ENCODE results near the gene KCNE5.
"Not testable (repeated sequence)": the region's sequence is repeated elsewhere in the genome, so short reads cannot be mapped to it uniquely, and the experiment has no call there.

Gene KCNE5, protein sequence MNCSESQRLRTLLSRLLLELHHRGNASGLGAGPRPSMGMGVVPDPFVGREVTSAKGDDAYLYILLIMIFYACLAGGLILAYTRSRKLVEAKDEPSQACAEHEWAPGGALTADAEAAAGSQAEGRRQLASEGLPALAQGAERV

DNA sequence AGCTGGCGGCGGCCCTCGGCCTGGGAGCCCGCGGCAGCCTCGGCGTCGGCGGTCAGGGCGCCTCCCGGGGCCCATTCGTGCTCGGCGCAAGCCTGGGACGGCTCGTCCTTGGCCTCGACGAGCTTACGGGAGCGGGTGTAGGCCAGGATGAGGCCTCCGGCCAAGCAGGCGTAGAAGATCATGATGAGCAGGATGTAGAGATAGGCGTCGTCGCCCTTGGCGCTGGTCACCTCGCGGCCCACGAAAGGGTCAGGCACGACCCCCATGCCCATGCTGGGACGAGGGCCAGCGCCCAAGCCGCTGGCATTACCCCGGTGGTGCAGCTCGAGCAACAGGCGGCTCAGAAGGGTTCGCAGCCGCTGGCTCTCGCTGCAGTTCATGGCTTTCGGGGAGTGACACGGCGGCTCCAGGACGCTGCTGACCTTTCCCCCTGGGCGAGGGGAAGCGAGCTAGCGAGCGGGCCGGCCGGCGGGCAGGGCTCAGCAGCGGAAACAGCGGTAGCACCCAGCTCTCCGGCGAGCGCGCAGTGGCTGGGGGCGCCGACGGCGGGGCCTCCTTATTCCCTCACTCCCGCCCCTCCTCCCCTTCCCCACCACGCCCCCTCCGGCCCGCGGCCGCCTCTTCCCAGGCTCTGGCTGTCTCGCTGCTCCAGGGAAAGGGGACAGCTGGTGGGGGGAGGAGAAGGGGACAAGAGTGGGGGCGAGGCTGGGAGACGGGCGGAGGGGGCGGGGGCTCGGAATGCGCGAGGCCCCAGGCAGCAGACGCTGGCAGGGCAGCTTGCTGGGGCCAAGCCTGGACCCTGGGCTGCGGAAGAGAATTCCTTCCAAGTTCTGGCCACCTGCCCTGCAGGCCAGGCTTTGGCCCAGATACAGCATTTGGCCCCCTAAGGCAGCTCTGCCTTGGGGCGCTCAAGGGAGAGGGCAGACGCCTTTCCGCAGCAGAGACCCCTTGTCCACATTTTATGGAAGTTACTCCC is at the start of gene KCNE5:
KCNE5 (minus strand) TSS at position 532 of the 976 bp plus-strand sequence; CDS start at position 380, 152 bp downstream.
- DNase-seq, result no peak
- H3K4me3 Mint-ChIP-seq, result no peak within 1 kb of the TSS
- no peak within 1 kb of the TSS for H3K27ac Mint-ChIP-seq
- ATAC-seq, result no peak
- no peaks in the 10 kb centered on the region for H3K36me3 Mint-ChIP-seq (ENCODE audit: low read depth)
- H3K27me3 Mint-ChIP-seq, result no peaks in the 10 kb centered on the region
- H3K4me1 Mint-ChIP-seq, result peaks cover 6% of the 10 kb centered on the region
- no peaks in the 10 kb centered on the region for H3K9me3 Mint-ChIP-seq

DNA sequence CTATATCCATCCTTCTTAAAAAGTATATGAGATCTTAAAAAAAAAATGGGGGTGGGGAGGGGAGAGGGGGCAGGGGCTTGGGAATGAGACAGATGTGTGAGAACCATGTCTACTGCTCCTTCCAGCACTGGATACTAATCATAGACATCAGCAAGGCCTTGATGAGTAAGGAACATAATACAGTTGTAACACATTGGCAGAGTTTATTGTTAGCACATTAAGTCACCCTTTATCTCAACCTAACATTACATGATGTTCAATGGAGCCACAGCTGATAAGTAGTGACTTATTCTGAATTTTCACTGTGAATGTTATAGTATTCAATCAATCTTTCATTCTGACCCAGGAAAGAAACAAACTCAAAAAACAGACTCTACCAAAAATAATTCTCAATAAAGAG is 47.3 kb upstream of the KCNE5 start:
- no peak for ATAC-seq
- H3K27me3 Mint-ChIP-seq, result no peaks in the 10 kb centered on the region
- no peaks in the 10 kb centered on the region for H3K4me1 Mint-ChIP-seq
- DNase-seq, result no peak
- H3K36me3 Mint-ChIP-seq (ENCODE audit: low read depth), result peaks cover 32% of the 10 kb centered on the region
- no peaks in the 10 kb centered on the region for H3K9me3 Mint-ChIP-seq
- no peak overlapping the region for H3K27ac Mint-ChIP-seq
- no peak overlapping the region for H3K4me3 Mint-ChIP-seq

- not testable (repeated sequence) for H3K4me1 Mint-ChIP-seq, H3K27ac Mint-ChIP-seq, H3K9me3 Mint-ChIP-seq, H3K4me3 Mint-ChIP-seq, H3K27me3 Mint-ChIP-seq, DNase-seq, ATAC-seq
- H3K36me3 Mint-ChIP-seq (ENCODE audit: low read depth), result peaks cover 30% of the 10 kb centered on the region
Measured at GRCh38 chrX:109671170-109671569, 46.2 kb upstream of the KCNE5 start.

DNA sequence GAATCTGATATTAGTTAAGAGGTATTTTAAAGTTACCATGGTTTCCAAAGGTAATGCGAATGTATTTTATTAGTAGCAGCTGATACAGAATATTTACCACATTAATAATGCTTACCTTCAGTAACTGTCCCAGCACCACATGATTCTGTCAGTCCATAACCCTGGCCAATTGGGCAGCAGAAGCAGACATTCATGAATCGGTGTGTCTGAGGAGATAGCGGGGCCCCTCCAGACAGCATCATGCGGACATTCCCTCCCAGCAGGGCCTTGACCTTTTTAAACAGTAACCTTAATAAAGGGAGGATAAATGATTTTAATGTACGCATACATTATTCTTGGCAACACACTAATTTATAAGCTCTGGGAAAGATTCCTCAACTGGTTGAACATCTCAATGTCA is 43.0 kb upstream of the KCNE5 start:
- Mint-ChIP-seq H3K4me1 (no peaks in the 10 kb centered on the region), H3K27ac (no peak overlapping the region), H3K4me3 (no peak overlapping the region), H3K9me3 (no peaks in the 10 kb centered on the region), H3K36me3 (ENCODE audit: low read depth) (peaks cover 39% of the 10 kb centered on the region), H3K27me3 (no peaks in the 10 kb centered on the region)
- DNase-seq (no peak), ATAC-seq (no peak)

DNA sequence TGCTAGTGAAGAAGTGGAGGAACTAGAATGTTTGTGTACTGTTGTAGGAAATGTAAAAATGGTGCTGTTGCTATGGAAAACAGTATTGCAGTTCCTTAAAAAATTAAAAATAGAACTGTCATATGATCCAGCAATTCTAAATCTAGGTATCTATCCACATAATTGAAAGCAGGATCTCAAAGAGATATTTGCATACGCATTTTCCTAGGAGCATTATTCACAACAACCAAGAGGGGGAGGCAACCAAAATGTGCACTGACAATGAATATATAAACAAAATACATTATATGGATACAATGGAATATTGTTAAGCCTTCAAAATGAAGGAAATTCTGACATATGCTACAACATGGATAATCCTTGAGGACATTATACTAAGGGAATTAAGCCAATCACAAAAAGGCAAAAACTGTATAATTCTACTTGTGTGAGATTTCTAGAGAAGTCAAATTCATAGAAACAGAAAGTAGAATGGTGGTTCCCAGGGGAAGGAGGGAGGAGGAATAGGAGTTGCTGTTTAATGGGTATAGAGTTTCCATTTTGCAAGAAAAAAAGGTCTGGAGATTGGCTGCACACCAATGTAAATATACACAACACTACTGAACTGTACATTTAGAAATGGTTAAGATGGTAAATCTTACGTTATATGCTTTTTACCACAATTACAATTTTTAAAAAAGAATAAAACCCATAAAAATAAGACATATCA is 35.6 kb upstream of the KCNE5 start:
- H3K36me3 Mint-ChIP-seq (ENCODE audit: low read depth), result peaks cover 70% of the 10 kb centered on the region
- no peaks in the 10 kb centered on the region for H3K4me1 Mint-ChIP-seq
- H3K9me3 Mint-ChIP-seq, result peaks cover 6% of the 10 kb centered on the region
- no peak overlapping the region for H3K27ac Mint-ChIP-seq
- no peak overlapping the region for H3K4me3 Mint-ChIP-seq
- H3K27me3 Mint-ChIP-seq, result no peaks in the 10 kb centered on the region
- DNase-seq, result no peak
- no peak for ATAC-seq

DNA sequence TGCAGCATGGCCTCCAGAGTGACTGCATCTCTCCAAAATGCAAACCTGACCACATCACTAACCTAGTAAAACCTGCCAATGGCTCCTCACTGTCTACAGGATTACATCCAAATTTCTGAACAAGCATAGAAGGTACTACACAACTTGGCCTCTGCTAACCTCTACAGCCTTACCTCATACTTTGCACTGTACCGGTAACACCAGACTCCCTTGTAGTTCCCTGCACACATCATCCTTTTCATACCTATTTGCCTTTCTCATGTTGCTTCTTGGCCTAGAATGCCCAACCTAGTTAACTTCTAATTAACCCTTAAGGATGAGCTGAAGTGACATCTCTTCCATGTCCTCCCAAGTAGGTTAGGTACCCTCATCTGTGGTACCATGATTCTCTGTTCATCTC is 33.4 kb upstream of the KCNE5 start:
- DNase-seq, result no peak
- Mint-ChIP-seq H3K27me3 (no peaks in the 10 kb centered on the region), H3K4me3 (no peak overlapping the region), H3K27ac (peak overlapping the region; percentile 24), H3K9me3 (peaks cover 6% of the 10 kb centered on the region), H3K36me3 (ENCODE audit: low read depth) (peaks cover 70% of the 10 kb centered on the region), H3K4me1 (no peaks in the 10 kb centered on the region)
- ATAC-seq, result no peak

DNA sequence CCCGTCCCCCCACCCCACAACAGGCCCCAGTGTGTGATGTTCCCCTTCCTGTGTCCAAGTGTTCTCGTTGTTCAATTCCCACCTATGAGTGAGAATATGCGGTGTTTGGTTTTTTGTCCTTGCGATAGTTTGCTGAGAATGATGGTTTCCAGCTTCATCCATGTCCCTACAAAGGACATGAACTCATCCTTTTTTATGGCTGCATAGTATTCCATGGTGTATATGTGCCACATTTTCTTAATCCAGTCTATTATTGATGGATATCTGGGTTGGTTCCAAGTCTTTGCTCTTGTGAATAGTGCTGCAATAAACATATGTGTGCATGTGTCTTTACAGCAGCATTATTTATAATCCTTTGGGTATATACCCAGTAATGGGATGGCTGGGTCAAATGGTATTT is 32.4 kb upstream of the KCNE5 start:
- not testable (repeated sequence) for H3K4me1 Mint-ChIP-seq

DNA sequence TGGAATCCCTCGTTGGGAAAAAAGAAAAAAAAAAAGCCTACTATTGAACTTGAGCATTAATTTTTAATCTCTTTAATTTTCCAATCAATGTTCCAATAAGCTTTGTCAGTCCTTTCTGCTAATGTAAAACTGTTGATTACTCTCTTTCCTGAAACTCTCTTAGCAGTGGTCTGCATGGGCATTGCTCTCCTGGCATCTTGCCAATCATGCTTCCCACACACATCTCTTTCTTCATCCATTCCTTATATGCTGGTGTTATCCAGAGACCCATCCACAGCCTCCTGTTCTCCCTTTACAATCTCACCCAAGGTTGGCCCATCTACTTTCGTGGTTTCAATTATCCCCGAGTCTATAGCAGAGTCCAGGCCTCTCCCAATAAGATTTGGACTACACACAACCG is 31.8 kb upstream of the KCNE5 start:
- H3K36me3 Mint-ChIP-seq (ENCODE audit: low read depth), result peaks cover 58% of the 10 kb centered on the region
- H3K4me1 Mint-ChIP-seq, result no peaks in the 10 kb centered on the region
- no peaks in the 10 kb centered on the region for H3K27me3 Mint-ChIP-seq
- DNase-seq (no peak), ATAC-seq (no peak)
- H3K9me3 Mint-ChIP-seq, result peaks cover 6% of the 10 kb centered on the region
- H3K27ac Mint-ChIP-seq, result no peak overlapping the region
- no peak overlapping the region for H3K4me3 Mint-ChIP-seq

More for the DNA sequence above, 32.4 kb upstream of the KCNE5 start:
- H3K27me3 Mint-ChIP-seq, H3K27ac Mint-ChIP-seq, H3K9me3 Mint-ChIP-seq, H3K4me3 Mint-ChIP-seq, DNase-seq, ATAC-seq: not testable (repeated sequence)
- H3K36me3 Mint-ChIP-seq (ENCODE audit: low read depth), result peaks cover 61% of the 10 kb centered on the region

- Mint-ChIP-seq H3K36me3 (ENCODE audit: low read depth) (peaks cover 55% of the 10 kb centered on the region), H3K9me3 (peaks cover 6% of the 10 kb centered on the region), H3K27me3 (no peaks in the 10 kb centered on the region), H3K4me3 (no peak overlapping the region), H3K27ac (no peak overlapping the region), H3K4me1 (no peaks in the 10 kb centered on the region)
- no peak for DNase-seq
- no peak for ATAC-seq
Measured at GRCh38 chrX:109655502-109656201, 30.7 kb upstream of the KCNE5 start.

DNA sequence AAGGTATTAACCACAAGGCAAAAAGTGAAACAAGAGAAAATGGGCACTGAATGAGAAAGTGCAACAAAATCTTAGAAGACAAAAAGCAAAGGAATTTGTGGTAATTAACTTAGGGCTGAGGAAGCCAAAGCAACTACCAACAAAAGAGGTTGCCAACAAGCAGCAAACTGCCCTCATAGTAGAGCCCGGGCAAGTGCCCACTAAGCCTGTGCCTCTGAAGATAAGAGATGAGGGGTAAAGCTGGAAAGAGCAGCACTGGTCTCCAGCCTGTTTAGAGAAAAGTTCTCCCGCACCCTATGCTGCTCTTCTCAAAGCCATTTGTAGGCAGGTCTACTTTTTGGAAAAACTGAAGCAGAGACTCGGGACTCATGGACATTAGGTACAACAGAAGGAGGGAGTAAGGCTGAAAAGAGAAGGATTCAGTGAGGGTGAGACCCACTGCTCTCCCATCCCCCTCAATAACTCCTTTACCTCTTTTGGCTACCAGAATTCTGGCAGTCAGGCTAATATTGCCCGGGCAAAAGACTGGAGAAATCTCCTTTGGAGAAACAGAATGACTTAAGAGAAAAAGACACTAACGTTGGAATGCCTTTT is 29.6 kb upstream of the KCNE5 start:
- H3K9me3 Mint-ChIP-seq, result peaks cover 6% of the 10 kb centered on the region
- DNase-seq, result no peak
- H3K27me3 Mint-ChIP-seq, result no peaks in the 10 kb centered on the region
- H3K27ac Mint-ChIP-seq, result no peak overlapping the region
- no peak for ATAC-seq
- H3K4me1 Mint-ChIP-seq, result no peaks in the 10 kb centered on the region
- no peak overlapping the region for H3K4me3 Mint-ChIP-seq
- H3K36me3 Mint-ChIP-seq (ENCODE audit: low read depth), result peaks cover 44% of the 10 kb centered on the region

DNA sequence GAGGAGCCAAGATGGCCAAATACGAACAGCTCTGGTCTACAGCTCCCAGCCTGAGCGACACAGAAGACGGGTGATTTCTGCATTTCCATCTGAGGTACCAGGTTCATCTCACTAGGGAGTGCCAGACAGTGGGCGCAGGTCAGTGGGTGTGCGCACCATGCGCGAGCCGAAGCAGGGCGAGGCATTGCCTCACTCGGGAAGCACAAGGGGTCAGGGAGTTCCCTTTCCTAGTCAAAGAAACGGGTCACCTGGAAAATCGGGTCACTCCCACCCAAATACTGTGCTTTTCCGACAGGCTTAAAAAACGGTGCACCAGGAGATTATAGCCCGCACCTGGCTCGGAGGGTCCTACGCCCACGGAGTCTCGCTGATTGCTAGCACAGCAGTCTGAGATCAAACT is 19.7 kb upstream of the KCNE5 start:
- peaks cover 22% of the 10 kb centered on the region for H3K36me3 Mint-ChIP-seq (ENCODE audit: low read depth)
- not testable (repeated sequence) for ATAC-seq, H3K4me3 Mint-ChIP-seq, H3K9me3 Mint-ChIP-seq, H3K27me3 Mint-ChIP-seq, H3K27ac Mint-ChIP-seq, DNase-seq, H3K4me1 Mint-ChIP-seq

DNA sequence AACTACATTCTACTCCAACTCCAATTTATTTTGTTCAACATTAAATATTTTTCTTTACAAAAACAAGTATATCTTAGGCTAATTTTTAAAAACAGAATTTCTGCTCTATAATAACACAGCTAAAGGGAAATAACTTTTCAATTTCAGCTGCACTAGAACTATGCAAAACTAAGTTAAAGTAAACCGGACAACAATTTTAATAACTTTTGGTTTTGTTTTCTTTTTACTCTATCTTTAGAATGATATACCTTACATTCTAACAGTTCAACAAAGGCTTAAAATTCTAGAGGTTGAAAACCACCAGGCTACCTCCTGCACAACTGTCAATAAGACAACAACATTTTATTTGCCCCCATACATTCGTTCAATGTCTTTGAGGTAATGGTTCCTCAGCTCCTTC is 18.7 kb upstream of the KCNE5 start:
- H3K36me3 Mint-ChIP-seq (ENCODE audit: low read depth), result peaks cover 25% of the 10 kb centered on the region
- H3K27me3 Mint-ChIP-seq, result no peaks in the 10 kb centered on the region
- no peak overlapping the region for H3K4me3 Mint-ChIP-seq
- DNase-seq, result no peak
- no peak for ATAC-seq
- no peak overlapping the region for H3K27ac Mint-ChIP-seq
- no peaks in the 10 kb centered on the region for H3K4me1 Mint-ChIP-seq
- H3K9me3 Mint-ChIP-seq, result no peaks in the 10 kb centered on the region

- Mint-ChIP-seq H3K27ac (no peak overlapping the region), H3K9me3 (no peaks in the 10 kb centered on the region), H3K4me3 (no peak overlapping the region), H3K4me1 (no peaks in the 10 kb centered on the region), H3K36me3 (ENCODE audit: low read depth) (peaks cover 20% of the 10 kb centered on the region), H3K27me3 (no peaks in the 10 kb centered on the region)
- ATAC-seq (no peak), DNase-seq (no peak)
Measured at GRCh38 chrX:109638158-109638557, 13.2 kb upstream of the KCNE5 start.

- not testable (repeated sequence) for ATAC-seq, DNase-seq, H3K9me3 Mint-ChIP-seq, H3K27ac Mint-ChIP-seq, H3K4me1 Mint-ChIP-seq, H3K4me3 Mint-ChIP-seq, H3K27me3 Mint-ChIP-seq
- peaks cover 20% of the 10 kb centered on the region for H3K36me3 Mint-ChIP-seq (ENCODE audit: low read depth)
Measured at GRCh38 chrX:109637477-109637876, 12.5 kb upstream of the KCNE5 start.
